COLO668 (cell line): Measurements from ENCODE around the gene FAM168A.
"Not testable (repeated sequence)": the region's sequence is repeated elsewhere in the genome, so short reads cannot be mapped to it uniquely, and the experiment has no call there.

Experiments used
- DNase-seq: peaks from one replicate; lab custom pipeline; 2025; ENCODE audit not compliant: unreplicated experiment; lab: John Stamatoyannopoulos, UW

The FAM168A gene

DNA sequence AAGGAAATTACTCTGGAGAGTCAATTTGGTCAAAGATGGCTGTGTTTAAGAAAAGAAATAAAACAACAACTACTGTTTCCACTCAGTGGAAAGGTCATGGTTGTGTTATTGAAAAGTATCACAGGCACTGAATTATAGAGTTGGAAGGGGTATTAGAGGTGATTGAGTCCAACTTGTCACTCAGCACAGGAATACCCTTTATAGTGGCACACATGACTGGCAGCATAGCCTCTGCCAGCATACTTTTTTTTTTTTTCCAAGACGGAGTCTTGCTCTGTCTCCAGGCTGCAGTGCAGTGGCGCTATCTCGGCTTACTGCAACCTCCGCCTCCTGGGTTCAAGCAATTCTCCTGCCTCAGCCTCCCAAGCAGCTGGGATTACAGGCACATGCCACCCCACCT lies 161.1 kb downstream of the FAM168A start:
- DNase-seq: not testable (repeated sequence)

DNA sequence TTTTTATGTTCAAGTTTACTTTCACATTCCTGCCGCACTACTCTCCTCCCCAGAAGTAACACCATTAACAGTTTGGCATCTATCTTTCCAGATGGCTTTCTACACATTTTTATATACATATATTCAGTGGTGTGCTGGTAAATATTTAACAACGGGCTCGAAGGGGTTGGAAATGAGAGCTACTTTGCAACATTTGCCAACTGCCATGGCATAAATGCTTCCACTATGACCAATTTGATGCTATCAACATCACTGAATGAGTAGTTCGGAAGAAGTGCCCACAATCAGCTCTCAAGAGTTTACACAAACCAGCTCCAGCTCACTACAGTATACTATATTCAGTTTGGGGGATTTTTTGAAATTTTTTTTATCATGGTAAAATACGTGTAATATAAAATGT lies 166.5 kb downstream of the FAM168A start:
- DNase-seq: no peak

DNA sequence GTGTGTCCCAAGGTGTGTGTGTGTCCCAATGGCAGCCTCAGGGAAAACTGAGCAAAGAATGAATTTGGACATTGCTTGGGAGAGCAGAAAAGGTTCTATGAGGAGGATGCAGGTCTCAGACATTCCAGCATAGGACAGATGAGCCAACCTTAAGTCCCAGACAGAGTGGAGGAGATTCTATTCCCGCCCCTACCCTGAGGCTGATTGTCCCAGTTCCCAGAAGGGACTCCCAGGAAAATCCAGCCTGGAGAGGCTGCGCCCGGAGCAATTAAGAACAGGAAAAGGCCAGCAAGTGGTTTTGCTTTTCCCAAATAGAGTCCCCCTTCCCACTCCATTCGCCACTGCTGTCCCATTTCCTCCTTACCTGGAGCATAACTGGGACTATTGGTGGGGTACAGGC lies 167.6 kb downstream of the FAM168A start:
- no peak for DNase-seq

DNA sequence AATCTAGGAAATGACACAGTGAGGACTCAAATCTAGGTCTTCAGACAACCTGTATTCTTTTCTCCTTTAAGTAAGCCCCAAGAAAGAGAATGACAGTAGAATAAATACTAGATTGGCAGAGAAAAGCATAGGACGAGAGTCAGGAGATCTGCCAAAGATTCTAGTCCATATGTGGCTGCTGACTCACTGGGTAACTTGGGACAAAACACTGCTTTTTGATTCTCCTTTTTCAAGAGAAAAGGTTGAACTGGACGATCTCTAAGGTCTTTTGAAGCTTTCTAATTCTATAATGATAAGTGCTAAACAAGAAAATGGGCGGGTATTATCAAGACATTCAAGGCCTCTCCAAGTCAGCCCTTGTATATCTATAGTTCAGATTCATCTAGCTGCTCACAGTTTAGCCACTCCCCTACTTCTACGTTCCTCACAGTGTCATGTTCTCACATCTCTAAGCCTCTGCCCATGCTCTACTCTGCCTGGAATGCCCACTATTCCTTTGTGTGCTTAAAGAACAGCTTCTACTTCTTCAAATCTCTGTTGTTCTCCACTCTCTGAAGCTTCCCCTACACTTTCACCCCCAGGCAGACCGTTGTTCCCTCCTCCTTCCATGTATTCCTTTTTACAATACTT lies 168.7 kb downstream of the FAM168A start:
- no peak for DNase-seq

DNA sequence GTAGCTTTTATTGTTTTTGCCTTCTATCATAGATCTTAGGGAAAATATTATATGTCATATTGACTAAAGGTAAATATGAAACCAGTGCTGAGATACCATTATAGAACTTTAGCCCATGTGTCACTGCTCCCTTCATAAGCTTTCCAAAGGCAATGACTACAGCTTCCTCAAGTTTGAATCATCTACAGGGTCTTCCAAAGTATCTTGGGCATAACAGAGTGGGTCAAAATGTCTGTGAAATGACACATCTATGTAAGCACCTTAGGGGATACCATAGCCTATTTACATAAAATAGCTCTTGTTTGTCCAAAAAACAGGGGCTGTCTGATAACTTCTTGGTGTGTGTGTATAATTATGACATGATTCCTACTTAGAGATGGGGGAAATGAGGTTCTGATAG lies 169.2 kb downstream of the FAM168A start:
- no peak for DNase-seq

DNA sequence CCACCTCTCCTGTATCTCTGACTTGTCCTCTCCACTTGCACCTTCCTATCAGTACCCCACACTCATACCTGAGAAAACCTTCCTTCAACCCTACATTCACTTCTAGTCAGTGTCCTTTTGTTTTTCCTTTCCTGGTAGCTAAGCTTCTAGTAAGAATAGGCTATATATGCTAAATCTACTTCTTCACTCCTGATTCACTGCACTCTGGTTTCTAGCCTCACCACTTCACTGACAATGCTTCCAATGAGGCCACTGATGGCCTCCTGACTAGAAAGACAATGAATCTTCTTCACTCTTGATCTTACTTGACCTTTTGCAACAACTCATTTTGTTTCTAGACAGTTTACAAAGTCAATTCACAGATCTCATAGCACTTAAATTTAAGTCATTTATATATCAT lies 169.7 kb downstream of the FAM168A start:
- no peak for DNase-seq

DNA sequence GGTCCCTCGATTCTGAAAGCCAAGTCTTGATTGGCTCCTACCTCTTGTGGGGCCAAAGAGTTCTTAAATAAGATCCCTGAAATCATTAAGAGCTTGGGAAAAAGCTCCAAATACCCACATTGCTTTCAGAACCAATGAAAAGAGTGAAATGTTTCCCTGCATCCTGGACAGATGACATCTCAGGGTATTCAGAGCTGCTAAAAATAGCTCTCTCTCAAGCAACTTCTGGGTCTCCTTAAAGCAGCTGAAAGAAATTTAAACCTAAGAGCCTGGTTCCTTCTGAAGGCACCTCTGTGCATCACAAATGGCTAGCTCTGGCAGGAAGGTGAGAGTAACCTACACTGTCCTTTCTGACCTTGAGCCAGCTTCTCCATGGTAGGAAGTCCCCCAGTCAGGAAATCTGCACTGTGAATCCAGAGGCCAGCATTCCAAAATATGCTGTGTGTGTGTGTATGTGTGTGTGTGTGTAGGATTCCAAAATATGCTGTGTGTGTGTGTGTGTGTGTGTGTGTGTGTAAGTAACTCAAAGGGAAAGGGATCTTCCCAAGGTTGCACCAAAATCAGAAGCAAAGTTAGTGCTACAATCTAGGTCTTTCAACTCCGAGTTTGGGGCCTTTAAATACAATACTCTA lies 171.6 kb downstream of the FAM168A start:
- DNase-seq: no peak

DNA sequence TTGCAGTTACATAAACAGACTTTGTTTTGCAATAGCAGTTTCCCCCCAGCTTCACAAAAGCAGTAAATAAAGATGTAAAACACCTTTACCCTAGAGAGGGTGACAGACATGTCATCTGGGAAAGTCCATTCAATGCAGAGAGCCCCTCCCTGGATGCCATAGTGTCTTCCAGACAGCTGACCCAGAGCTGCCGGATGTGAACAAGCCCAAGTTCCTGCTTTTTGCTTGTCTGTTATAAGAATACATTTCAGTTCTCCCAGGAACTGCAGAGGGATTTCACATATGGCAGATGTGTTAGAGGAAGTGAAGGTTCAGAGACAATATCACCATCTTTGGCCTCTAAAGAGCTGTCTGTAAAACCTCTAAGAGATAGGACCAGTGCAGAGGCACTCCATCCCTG lies 172.8 kb downstream of the FAM168A start:
- DNase-seq: no peak

DNA sequence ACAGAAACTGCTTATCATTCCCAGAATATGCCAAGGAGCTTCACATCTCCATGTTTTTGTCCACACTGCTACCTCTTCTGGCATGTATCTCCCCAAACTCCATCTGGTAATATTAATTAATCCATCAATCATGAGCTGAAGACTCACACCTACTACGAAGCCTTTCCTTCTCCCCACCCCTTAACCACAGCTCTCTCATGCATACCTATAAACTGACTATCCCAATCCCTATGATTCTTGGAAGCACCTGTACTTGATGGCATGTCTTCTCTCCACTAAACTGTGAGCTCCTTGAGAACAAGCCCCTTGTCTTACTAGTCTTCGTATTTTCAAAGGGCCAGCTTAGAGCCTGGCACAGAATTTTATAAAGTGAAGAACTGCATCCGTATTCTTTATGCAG lies 174.4 kb downstream of the FAM168A start:
- no peak for DNase-seq

DNA sequence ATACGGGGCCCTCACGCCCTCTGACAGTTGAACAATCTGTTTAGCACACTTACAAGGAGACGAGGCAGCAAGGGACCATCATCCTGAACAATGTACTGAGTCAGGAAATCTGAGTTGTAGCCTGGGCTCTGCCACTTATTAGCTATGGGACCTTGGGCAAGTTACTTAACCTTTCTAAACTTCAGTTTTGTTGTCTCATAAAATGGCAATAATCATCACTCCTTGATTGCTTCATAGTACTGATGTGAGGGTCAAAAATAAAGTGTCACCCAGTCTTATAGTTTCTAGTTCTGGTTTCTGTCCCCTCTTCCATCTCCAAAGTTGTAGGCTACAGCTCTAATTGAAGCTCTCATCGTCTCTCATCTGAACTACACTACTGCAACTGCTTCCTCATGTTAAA lies 175.0 kb downstream of the FAM168A start:
- DNase-seq: no peak

DNA sequence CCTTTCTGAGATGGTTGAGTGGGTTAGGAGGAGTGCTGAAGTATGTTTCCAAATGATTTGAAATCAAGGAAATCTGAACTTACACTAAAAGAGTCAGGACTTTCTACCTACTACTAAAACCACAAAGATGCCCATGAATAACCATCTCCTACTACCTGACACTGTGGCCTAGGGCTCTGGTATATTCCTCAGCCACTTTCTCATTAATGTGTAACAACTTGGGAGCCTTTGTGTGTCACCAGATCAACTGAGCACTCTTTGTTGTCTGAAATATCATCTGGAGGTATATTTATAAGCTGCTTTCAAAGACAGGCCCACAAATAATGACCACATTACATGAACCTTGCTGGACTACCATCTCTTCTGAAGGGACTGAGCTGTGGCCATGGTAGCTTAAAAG lies 177.8 kb downstream of the FAM168A start:
- DNase-seq: no peak

DNA sequence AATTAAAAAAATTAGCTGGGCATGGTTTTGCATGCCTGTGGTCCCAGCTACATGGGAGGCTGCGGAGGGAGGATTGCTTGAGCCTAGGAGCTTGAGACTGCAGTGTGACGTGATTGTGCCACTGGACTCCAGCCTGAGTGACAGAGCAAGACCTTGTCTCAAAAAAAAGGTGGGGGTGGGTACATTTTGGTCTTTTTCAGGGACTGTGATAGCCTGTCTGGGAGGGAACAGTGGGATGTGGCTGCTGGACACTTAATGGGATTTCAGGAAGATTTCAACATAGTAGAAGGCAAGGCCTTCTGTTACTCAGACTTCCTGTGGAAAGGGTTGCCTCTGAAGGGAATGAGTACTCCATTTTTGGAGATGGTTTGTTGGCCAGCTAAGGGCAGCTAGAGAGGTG lies 181.1 kb downstream of the FAM168A start:
- no peak for DNase-seq

DNA sequence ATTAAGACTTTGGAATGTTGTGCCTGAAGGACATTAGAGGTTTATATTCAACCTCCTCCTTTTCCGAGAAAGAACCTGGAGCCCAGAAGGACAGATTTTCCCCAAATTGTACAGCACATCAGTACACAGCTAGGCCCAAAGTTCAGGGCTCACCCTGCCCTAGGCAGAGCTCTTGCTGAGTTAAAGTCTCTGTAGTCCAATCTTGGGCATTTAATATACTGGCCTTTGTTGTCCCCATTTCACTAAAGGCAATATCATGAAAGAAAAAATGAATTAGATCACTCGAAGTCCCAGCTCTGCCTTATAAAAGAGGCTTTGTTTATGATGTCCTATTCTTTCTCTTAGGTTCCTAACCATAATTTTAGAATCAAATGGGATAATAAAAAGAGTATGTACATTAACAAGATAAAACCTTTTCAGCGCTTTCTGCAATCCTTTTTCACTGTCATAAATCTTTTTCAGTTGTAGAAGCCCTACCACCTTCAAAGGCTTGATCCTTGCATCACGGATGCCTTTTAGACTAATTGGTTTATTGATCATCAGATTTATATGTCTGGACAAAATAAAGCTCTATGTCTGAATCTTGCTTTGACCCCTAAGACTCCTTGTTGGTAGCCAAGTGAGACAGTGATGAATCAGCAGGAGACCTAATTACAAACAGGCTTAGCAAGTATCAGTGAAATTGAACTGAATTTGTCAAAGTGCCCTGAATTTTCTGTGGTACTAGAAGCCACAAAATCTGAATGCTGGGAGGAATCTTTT lies 181.9 kb downstream of the FAM168A start:
- DNase-seq: no peak

DNA sequence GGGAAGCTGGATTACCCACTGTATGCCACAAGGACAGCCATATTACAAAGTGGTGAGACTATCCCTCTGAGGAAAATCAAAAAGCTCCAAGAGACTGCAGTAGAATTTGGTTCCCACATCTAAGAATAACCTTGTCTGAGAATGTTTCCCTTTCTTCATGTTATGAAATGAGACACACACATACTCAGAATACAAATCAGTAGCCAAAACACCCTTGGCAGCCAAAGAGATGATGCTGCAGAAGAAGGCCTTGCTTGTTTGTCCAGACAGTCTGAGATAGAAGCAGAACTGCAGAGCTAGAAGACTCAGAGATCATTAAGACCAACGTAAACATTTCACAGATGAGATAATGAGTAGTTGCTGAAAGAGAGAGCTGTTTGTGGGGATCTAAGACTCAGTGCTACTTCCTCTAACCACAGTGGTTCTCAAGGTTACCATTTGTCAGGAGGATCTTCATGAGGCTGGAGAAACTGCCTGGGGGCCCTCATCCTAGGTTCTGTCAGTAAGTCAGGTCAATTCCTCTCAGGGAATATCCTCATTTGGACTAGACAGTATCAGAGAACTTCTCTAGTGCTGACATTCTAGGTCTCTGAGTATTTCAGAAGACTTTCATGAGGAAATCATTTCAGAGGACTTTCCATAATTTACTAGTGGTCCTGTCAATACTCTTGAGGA lies 182.8 kb downstream of the FAM168A start:
- DNase-seq: no peak

DNA sequence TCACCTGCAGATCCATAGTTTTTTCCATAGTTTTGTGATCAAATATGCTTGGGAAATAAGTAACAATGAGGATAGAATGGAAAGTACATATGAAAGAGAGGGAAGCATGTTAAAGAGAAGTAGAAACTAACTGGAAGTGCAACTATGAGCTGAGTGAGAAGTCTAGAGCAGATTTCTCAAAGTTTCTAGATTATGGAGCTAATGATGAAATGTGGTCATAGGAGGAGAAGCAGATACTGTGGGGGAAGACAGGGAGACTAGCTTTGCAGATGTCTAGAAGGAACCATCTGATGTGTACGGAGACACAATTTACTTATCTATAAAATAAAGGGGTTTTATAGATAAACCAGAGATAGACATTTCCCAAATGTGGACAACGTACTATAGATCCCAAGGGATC lies 184.7 kb downstream of the FAM168A start:
- DNase-seq: no peak

DNA sequence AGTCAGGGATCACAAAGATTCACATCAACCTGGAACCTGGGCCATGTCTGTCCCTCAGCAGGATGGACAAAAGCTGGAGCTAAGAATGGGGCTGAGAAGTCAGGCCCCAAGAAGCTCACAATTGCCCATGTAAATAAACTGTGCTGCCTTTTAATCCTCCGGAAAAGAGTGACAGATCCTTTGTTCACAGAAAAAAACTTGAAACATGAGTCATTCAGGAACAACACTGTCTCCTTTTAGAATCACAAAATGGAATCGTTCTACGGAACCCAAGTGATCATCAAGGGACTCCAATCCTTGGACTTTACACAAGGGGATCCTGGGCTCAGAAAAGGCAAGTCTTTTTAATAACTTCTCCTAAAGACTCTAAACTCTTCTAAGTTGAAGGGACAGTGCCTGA lies 185.6 kb downstream of the FAM168A start:
- no peak for DNase-seq

DNA sequence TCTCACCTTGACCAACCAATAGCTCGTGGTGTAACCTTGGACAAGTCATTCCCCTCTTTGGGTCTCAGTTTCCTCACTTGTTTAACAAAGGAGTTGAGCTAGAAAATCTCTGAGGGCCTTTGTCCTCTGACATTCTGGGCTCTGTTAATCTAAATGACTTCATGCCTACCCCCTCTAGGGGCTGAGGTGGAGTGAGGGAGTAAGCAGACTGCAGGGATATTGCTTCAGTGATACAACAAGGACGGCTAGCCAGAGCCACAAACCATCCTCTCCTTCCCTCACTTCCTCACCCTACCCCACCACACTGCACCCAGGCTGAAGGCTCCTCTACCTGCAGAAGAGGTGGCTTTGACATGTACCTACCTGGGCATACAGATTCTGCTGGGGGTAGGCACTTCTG lies 186.9 kb downstream of the FAM168A start:
- DNase-seq: no peak

DNA sequence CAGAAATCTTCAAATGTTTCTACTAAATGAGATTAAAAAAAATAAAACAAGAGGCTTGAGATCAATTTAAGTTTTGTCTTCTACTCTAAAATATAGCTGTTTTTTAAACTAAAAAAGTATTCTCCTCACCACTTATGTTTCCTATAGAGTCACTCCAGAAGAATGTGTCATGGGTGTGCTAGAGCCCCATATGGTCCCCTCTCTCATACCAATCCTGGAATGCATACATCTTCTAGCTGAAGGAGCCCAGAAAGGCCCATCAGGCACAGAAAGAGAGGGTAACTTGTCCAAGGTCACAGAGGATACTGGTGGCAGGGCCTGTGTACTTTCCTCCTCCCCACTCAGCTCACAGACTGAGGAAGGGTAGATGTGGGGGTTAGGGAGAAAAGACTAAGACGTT lies 187.3 kb downstream of the FAM168A start:
- DNase-seq: no peak

DNA sequence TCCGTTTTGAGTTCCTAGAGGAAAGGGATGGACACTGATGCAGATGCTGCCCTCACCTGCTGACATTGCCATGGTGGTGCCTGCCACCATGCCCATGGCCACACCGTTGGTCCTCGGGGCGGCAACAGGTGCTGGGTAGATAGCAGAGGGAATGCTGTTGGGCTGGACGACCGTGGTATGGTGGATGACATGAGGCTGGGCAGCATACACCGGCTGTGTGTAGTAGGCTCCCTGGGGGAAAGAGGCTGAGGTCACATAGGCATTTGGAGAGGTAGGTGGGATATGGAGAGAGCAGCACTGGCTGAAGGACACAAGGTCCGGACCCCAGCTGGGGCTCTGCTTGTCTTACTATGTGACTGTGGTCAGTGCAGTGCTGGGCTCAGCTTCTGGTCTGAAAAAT lies 188.5 kb downstream of the FAM168A start:
- no peak for DNase-seq

DNA sequence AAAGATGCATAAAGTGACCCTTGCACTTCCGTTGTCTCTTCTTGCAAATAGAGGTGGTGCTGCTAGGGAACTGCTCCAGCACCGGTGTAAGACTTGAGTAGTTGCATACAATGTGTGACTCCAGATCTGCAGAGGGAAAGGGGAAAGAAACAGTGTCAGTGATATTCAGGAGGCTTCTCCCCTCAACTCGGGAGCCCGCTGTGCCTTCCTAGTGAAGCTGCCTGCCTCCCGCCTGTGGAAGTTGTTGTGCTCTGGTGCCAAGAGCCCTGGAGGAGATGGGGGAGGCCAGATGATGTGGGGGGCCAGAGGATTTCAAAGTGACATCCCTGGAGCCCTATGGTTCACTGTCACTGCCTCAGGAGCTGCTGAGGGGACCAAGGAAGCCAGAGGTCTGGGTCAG lies 191.3 kb downstream of the FAM168A start:
- DNase-seq: no peak

DNA sequence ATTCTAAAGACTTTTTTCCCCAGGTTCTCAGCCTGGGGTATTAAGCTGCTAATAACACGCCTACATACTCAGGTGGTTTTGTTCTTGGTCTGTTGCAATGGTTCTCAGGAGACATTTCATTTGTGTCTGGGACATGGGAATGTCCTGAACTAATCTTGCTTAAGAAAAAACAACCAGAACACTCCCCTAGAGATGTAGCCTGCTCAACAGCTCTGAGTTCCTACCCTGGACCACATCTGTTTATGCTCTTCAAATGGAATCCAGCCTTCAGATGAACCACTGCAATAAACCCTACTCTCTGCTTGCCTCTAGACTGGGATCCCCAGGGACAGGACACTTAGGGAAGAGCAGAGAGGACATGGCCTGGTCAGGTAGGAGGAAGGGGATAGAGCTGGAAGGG lies 191.8 kb downstream of the FAM168A start:
- DNase-seq: no peak

DNA sequence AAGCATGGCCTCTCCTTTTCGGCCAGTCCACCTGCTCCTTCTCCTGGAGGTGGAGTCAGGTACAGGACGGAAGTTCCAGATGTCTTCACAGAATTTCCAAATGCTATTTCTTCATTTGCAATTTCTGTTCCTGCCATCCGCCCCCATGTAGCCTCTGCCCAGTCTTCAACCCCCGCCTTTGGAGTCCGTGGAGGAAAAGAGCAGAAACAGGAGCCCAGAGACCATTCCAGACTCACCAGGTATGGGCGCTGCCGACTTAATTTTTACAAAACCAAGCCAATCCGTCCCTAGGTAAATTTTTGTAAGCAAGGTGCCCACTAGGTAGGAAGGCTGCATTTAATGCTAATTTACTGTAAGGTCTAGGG lies 192.8 kb downstream of the FAM168A start:
- no peak for DNase-seq
